HG02678 (cell line): ENCODE data around the gene GALNT2.

Experiments used
- ATAC-seq: cut with Tn5 transposase; IDR thresholded peaks from one replicate; pipeline ENCODE4 v1.9.1; 2021; ENCODE audit warnings: mild to moderate bottlenecking, moderate library complexity; ENCODE audit not compliant: unreplicated experiment

Gene GALNT2

DNA sequence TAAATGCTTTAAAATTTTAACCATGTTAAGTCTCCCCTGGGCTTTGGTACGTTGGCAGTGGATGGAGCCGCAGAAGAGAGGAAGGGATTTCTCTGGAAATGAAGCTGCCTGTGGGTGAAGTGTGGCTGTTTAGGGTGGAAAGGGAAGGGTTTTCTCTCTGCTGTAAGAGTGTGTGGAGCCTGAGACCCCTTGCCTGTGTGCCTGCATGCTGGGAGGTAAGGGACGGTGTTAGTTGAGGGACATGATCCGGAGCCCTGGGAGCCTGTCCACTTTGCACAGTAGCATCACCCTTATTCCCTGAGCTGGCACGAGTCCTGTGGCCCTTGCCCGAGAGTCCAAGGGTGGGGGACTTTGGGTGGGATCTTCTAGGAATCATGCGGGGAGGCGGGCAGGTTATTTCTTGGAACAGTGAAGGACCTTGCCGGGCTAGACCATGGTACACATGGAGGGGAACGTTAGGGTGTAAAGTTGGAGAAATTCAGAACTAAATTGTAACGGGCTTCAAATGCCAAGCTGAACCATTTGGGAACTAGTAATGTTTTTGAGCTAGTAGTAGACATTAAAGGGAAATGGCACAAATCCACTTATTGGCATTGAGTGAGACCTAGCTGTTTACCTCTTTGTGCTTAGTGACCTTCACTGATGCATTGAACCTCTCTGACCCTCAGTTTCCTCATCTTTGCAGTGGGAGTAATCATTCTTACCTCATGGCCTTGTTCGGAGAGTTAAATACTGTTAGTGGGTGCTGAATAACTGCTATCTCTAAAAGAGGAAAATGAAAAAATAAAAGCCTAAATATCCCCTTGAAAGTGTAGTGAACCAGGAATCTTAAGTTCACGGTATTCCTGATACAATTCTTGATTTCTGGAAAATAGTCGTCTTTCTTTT is 3.5 kb downstream of the GALNT2 start:
- ATAC-seq: no peak

DNA sequence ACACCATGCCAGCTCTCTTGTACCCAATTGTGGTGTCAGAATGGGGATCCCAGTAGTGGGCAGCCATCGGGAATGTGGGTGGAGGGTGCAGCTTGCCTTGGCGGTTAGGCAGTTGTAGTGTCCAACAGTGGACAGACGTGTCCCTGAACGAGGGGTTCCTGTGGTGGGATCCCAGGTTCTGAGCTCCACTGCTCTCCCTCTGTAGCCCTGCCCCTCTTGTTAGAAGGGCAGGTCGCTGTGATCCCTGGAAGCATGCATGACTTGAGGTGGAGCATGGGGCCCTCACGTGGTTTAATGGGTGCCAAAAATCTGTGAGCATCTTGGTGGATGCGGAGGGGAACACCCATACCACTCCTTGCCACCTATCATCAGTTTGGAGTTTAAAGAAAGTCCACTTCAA is 4.3 kb downstream of the GALNT2 start:
- ATAC-seq: no peak

DNA sequence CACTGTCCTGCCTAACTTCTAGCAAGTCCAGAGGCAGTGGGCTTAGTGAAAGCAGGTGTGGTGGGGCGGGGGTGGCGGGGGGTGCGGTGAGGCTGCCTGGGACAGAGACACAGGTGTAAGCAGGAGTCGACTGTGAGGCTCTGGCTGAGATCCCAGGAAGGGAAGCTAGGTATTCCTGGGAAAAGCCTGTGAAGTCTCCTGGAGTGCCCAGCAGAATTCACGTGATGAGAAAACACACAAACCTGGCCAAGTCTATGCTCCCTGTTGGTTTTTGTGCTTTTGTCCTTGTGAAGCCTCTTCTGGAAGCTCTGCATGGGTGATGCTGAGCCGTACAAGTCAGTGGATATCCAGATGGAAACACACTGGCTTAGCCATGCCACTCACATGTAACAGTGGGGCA is 5.3 kb downstream of the GALNT2 start:
- no peak for ATAC-seq

DNA sequence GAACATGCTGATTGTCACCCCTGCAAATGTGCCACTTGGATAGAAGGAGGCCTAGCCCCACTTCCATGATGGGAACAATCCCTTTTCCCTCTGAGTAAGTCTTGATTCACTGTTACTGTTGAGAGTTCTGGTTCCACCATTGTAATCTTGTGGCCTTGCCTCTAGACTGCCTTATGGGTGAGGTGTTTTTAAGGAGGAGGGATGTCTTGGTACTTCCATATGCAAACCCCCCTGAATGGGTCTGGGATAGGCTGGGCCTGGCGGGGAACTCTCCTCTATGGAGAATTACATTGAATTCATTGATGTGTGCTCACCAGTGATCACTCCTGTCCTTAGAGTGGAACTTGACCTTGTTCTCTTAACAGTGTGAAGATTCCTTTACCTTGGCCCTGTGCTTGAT is 5.8 kb downstream of the GALNT2 start:
- ATAC-seq: no peak

DNA sequence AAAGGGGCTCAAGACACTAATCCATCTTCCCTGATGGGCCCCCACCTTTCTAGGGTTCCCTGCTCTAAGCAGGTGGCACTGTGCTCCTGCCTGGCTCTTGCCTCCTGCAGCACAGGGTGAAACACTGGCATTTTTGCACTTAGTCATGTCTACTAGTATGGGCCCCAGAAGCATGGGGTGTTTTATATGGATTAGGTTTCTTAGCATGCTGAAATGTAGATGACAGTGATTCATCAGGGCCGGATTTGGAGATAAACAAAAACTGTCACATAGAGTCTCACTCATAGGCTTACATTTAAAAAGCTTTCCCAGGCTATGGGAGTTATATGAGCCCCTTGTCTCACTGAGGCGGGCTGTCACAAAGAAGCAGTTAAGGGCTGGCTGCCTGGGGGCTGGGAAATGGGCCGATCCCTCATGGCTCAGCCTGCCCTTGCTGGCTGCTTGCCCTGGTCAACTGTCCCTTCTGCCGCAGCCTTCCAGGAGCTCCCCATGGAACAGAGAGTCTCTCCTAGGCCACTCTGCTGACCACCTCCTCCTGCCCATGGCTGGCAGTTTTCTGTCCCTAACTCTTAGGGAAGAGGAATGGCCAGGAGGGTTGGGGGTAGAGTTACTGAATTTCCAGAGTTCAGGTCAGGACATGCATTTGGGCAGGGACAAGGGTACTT is 6.5 kb downstream of the GALNT2 start:
- ATAC-seq: no peak

DNA sequence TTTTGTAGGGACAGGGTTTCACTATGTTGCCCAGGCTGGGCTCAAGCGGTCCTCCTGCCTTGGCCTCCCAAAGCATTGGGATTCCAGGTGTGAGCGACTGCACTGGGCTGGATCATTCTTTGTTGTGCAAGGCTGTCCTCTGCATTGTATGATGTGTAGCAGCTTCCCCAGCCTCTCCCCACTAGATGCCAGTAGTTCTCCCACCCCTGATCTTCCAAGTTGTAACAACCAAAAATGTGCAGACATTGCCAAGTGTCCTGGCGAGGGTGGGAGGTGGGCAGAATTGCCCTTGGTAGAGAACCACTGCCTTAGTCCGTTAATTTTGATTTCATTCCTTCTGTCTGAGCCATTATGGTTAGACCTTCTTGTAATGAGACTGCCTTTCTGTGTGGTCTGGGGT is 7.2 kb downstream of the GALNT2 start:
- no peak for ATAC-seq

DNA sequence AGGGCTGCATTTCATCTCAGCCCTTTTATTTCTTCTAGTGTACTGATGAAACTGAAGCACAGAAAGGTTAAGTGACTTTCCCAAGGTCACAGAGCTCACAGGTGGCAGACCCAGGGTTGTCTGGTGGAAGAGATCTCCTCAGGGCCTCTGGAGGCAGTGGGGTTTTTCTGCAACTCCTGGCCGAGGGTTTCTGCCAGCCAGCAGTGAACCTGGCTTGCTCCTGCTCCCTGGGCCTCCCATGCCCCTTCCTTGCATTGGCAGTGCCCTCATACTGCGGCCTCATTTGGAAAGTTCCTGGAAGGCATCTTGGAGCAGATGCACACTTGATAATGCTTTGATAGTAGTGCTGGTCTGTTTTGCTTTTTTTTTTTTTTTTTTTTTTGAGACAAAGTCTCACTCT is 7.7 kb downstream of the GALNT2 start:
- no peak for ATAC-seq

DNA sequence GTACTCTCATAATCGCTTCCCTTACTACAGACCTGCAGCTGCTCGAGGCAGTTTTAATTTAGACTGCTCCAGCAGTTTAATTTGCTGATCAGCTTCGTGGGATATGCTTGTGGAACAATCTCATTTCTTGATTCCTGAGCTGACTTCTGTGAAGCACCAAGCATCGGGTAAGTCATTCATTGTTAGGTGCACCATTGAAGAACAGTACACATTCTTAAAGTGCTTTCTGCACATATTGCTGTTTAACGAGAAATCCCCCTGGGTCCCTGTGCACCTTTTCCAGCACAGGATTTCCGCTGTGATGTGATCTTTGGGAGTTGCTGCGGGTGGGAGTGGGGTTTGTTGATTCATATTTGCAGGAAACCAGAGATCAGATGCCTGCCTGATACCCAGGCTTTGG is 9.1 kb downstream of the GALNT2 start:
- no peak for ATAC-seq

DNA sequence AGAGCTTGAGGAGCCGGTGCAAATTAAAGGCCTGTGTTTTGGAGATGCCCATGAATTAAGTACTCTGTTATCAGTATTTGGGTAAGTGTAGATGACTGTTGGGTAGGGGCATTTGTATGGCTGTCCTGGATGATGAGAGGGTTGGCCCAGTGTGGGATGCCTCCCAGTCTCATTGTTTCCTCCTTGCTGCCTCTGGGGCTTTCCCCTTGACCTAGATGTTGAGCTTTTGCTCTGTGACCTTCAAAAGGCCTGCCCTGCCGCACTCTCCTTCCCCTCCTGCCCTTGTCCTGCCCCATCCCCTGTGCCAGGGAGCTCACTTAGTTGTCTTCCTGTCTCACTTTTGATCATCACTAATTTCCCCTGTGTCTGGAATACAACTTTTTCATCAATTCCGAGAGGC is 10.0 kb downstream of the GALNT2 start:
- no peak for ATAC-seq

DNA sequence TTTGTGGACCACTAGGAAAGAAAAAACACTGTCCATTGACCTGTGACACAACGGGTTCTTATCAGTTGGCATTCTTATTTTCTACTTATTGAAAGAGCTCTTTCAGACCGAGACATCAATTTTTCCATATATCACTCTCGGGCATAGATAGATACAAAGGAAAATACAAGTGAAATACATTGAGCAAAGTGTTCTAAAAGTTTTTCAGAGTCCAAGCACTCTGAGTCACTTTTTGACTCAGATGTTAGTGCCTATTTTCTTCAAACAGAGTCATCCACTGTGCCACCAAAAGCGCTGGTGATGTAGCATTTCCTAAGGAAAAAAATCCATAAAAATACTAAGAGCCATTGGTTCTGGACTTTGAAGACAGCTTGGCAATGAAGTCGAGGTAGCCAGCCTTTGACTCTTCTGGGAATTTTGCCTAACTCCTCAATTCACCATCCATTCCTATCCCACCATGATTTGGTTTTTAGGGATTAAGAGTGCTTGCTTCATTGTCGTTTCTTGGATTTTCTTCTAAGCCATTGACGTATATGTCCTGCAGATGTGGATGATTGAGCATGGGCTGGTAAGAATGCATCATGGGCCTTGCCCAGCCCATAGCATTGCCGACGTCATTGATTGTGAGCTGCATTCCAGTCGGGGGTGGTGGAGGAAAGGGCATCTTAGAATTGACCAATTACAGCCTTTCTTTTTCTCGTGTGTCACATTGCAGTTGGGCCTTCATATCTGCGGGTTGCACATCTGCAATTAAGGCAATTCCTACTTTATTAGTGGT is 10.6 kb downstream of the GALNT2 start:
- no peak for ATAC-seq

DNA sequence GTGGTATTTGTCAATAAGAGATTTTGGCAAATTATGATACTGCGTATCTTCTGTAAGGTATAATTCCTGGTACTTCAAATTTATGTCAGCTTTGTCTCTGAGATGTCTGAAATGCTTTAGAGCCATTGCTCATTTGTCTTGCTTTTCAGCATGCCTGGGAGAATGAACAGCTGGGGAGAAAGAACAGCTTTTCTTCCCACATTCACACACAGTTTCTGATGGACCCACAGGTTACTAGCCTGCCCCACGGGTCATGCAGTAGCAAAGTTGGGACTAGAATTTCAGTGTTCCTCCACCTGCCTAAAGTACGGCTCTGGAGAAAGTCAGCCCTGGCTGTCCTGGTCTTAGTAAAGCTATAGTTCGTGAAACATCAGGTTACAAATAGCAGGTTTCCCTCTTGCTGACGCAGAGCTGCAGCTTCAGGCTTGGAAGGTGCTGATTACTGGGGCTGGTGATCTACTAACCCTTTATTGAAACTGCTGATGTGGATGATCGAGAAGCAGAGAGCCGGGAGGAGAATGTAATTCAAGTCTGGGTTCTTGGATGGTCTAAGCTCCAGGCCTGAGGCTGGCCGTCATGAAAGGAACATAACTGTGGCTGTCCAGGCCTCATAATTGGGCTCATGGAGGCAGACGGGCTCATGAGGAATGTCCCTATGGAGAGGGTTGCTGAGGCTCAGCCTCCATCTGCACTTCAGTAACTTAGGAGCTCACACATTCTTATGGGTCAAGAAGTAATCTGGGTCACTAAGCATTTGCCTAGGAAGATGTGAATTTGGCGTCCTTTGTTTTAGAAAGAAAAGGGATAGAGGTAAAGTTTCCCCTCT is 12.4 kb downstream of the GALNT2 start:
- ATAC-seq: no peak

DNA sequence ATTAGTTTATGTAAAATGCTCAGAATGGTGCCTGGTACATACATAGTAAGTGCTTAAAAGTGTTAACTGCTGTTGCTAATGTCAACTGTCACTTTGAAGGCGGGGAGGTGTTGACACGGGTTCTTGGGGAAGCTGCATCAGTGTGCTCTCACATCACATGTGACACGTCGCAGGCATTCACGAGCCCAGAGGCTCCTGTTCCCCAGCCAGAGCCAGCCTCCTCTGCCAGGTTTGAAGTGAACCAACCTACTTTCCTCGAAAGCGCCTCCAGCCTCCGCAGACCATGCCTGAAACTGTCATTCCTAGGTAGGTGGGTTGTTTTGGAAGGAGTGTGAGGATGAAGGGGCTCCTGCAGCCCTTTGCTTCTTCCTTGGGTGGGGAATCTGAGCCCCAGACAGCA is 13.8 kb downstream of the GALNT2 start:
- ATAC-seq: no peak

DNA sequence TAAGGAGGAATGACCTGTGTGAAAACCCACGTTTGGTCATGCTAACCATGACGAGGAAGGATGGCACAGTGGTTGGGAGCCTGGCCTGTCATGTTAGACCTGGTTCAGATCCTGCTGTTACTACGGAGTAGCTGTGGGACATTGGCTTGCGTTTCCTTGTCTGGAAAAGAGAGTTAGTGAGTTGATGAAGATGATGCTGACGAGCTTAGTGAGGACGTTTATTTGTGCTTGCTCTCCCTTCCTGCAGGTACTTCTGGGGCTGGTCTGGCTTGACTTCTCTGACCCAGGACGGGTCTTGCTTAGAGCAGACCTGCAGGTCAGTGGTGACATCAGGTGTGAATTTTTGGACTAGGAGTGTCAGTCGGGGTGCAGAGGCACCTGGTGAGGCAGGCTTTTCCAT is 14.7 kb downstream of the GALNT2 start:
- no peak for ATAC-seq

DNA sequence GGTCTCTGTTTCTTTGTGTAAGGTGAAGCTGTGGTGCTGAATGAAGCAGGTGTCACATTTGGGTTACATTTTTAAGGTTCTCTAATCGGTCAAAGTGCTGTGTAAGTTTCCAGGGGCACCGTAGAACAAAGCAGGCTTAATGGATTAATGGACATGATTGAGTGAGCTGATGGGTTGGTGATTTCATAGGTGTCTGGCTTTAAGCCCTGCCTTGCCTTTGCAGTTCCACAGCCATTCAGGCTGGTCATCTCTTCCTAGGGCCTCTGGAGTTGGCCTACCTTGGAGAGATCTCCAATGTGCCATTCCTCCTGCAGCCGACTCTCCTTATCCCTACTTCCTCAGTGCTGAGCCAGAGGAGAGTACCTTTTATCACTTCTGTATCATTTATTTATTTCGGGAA is 15.2 kb downstream of the GALNT2 start:
- ATAC-seq: no peak

DNA sequence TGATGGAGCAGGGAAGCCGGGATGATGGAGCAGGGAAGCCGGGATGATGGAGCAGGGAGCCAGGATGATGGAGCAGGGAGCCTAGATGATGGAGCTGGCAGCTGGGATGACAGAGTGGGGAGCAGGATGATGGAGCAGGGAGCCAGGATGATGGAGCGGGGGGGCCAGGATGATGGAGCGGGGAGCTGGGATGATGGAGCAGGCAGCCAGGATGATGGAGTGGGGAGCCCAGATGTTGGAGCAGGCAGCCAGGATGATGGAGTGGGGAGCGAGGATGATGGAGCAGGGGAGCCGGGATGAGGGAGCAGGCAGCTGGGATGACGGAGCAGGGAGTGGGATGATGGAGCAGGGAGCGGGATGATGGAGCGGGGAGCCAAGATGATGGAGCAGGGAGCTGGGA is 16.0 kb downstream of the GALNT2 start:
- no peak for ATAC-seq

DNA sequence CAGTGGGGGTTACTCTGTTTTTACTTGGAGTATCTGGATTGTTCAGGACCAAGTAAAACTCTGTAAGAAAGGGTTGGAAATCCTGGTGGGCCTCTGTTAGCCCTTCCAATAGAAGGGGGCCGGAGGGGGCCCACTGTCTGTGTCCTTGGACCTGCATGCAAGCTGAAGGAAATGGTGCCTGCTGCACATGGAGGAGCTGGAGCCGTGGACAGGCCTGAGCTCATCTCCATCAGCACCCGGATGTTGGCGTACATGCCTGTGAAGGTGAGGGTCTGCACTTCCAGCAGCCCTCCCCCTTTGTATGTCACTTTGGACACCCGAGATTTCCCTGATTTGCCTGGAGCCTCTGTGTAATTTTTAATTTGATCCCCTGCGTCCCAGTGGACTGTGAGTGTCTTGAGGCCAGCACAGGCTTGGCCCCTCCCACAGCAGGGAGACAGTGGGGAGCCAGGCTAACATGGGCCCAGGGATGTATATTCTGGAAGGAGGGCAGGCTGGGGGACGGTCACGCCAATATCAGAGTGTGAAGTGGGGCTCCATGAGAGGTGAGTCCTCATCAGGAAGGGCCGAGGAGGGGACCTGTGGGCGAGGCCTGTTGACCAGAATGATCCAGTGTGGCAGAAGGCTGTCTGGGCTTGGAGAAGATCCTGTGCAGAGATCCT is 16.8 kb downstream of the GALNT2 start:
- ATAC-seq: no peak

DNA sequence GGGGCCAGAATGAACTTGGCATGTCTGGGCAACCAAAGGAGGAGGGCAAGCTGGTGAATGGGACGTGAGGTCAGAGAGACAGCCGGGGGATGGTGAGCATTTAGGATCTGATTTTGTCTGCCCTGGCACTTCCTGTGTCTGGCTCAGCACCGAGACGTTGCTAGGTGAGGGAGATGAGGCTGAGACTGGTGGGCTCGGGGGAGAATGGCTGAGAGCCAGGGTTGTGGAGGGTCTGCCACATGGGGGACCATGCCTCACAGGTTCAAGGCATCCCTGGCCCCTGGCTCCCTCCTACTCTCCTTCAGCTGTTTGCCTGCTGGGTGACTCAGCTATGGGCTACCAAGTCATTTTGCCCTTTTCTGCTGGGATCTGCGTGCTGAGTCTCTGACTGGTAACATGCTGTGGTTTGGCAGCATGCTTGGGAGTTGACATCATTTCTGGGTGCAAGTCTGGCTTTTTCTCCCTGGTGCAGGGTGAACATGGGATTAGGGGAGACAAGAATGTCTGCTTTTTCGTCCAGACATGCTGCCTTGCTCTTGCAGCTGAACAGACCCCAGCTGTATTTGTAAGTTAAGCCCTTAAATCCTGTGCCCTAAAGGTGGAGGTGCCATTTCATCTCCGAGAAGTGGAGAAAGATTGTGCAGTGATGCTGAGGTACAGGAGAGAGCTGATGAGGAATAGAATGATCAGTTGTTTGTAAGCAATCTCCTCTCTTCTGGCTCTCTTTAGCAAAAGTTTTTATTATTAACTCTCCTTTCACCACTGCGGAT is 17.6 kb downstream of the GALNT2 start:
- no peak for ATAC-seq

DNA sequence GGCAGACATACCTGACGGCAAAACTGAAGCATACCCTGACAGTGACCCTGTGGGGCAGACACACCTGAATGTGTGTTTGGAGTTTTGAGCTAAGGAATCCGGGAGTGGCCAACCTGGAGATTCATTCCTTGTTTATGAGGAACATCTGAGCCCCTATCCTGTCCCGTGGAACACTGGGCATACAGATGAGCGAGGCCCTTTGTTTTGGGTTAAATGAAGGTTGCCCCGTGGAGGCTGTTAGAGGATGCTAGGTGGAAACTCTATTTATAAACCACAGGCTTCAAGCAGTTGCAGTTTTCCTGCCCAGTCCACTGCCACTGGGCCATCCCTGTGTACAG is 18.1 kb downstream of the GALNT2 start:
- ATAC-seq: no peak

DNA sequence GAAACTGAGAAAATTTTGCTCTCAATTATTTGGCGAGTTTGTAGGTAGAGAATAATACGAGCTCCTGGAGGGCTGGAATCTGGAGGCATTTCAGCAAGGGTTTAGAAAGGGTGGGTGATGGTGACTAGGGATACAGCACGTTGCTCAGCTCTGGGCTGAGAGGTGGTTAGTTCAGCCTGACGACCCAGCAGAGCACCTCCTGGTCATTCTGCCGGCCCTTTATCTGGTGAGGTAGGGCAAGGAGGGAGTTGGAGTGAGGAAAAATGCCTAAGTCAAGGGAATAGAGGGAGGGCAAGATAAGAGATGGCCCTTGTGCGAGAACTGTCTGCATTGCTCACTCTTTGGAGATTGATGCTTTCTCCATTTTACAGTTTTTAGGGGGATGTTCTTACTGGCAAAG is 19.1 kb downstream of the GALNT2 start:
- no peak for ATAC-seq
